ENCODE measurements around the gene CXCL11.
"Not testable (repeated sequence)": the region's sequence is repeated elsewhere in the genome, so short reads cannot be mapped to it uniquely, and the experiment has no call there.

CXCL11 gene

DNA sequence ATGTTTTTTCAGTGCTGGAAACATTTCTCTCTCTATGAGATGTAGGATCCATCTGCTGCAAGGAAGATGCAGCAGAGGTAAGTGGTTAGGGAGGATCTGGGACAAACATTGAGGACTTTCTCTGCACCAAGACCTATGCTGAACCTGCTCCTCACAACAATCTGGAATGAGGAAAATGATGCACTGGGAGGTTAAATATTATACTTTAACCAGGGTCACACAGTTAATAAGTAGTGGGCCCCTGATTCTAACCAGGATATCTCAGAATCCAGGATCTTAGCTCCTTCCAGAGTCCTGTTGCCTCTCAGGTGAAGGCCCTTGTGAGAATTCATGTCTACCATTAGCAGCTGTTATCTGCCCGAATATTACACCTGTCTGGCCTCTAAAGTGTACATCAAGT lies 35.6 kb downstream of the CXCL11 start:
- no peak for FAIRE-seq

DNA sequence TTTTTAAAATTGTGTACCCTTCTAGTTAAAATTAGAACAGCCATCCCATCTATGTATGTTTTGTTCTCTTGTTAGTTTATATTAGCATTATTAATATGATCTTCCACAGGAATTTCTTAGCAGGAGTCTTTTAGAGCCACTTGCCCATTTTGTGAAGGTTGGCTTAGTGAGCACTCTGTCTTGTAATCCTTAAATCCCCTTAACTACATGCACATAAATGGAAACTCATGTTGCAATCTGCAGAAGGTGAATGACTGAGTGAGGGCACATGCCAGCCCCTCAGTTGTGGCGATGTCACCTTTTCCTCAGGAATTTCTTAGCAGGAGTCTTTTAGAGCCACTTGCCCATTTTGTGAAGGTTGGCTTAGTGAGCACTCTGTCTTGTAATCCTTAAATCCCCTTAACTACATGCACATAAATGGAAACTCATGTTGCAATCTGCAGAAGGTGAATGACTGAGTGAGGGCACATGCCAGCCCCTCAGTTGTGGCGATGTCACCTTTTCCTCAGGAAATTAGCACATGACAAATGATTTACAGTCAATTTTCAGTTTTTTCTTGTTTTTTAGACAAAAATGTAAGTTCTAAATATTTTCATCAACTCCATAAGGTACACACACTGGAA lies 37.2 kb downstream of the CXCL11 start:
- not testable (repeated sequence) for FAIRE-seq

DNA sequence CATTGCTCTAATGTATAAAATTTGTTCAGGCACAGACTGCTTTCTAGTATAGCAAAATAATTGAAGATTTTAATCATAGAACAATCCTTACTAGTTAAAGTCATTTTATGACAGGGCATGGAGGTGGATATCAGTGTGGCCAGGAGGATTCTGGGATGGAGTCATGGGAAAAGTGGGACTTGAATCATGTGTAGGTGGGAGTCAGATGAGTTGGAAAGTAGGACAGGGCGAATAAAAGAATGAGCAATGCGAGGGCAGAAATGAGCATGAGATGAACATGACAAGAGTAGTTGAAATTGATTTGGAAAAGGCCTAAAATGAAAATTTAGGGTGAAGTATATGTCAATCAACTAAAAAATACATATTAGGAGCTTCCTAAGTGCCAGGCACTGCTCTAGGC lies 37.9 kb downstream of the CXCL11 start:
- FAIRE-seq = no peak

DNA sequence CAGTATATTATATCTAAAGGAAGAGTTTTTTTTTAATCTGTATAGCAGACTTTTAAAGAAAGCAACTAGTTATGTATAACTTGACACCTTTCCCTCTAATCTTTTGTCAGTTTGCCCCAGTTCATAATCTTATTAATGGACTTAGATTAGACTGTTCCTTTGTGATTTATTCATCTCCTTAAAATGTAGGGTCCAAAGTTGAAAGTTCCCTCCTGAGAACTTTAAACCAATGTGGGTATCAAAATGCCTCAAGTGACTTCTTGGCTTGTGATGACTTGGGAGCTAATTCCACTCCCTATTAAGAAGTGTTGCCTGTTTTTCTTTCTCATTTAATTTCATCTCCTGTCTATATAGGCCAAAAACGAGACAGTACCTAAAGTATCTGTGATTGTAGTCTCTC lies 38.8 kb downstream of the CXCL11 start:
- FAIRE-seq = no peak

DNA sequence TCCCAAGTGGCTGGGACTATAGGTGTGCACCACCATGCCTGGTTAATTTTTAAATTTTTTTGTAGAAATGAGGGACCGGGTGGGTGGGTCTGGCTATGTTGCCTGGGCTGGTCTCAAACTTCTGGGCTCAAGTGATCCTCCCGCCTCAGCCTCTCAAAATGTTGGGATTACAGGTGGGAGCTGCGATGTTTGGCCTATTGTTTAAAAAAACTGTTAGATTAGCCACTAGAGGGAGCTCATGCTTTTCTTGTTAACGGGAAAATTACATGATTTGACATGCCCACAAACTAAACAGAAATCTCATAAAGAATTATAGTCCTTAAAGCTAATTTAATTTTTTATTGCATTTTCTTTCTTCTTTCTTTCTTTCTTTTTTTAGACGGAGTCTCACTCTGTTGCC lies 40.1 kb downstream of the CXCL11 start:
- peak; percentile 94 for FAIRE-seq

DNA sequence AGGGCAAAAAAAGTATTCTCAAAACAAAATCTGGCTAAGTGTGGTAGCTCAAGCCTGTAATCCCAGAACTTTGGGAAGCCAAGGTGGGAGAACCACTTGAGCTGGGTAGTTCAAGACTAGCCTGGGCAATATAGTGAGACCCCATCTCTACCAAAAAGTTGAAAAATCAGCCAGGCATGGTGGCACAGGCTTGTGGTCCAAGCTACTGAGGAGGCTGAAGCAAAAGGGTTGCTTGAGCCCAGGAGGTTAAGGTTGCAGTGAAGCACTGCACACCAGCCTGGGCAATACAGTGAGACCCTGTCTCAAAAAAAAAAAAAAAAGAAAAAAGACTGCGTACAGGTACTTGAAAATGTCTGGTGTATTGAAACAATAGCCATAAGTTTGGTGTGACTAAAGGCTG lies 43.4 kb downstream of the CXCL11 start:
- FAIRE-seq = no peak

DNA sequence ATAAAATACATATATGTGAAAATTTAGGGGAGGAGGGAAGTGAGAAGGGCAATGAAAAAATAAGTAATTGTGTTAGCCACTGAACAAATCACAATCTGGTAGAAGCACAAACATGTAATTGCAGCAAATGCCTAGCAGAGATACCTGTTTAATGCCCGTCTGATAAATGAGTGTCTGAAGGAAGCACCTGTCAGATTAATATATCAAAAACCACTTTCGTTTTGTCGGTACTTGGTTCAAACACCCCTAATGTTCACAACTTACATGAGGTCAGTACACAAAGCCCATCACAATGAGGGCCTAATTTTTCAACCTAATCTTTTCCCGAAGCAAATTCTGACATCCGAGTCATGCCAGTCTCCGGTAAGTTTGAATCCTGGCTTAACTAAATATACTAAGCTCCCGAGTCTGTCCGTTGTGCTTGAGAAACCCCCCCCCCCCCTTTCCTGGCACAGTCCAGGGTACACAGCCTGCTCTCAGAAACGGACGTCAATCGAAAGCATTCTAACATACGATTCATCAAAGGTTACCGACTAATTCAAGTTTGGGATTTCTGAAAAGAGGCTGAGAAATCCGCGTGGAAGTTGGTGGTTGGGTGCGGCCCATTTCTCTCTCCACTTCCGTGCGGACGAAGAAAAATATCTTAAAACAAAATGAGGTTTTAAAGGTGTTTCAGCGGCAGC lies 45.9 kb downstream of the CXCL11 start:
- FAIRE-seq = no peak

DNA sequence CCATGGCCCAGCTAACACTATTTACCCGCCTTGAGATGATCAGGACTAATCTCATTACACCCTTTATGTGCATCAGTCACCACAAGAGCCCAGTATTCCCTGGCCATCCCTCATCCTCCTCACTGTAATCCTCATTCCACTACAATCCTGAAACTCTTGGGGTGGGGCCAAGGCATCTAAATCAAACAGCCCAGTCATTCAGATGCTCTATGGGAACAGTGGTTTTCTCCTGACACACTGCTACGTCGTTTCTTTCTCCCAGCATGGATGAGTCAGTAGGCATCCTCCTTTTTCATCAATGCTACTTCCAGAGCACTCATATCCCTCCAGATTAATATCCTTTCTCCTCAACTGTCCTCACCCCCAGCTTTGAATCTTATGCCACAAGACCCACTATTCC lies 50.8 kb downstream of the CXCL11 start:
- FAIRE-seq = no peak

Measured in G401.6 (cell line).